ENCODE measurements around the gene SDC4.

DNA sequence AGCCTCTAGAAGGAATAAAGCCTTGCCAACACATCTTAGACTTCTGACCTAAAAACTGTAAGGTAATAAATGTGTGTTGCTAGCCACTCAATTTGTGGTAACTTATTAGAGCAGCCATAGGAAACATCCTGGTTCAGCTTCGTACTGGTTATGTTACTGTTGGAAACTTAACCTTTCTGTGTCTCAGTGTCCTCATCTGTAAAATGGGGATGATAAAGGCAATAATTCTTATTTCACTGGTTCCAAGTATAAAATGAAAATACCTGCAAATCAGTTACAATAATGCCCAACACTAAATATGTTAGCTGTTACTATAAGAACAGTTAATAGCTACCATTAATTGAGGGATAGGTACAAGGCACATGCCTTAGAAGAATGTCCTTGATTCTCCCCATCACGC lies 55.9 kb downstream of the SDC4 start:
- TF ChIP-seq POLR2A (IDR thresholded peaks at IDR 0.05) (no peak), CTCF (IDR thresholded peaks at IDR 0.05) (no peak)

Data from testis (tissue), 2 donors.